Progenitor cell of endocrine pancreas (in vitro differentiated cells): ENCODE results near the gene BCAN. TPM values are rescaled to one million over a fixed set of nuclear protein-coding genes. Genes with fewer than 3 reads are reported as not detected.

Source experiments
- DNase-seq: peaks from one replicate; pipeline ENCODE4 v3.0.0; 2021; ENCODE audit warnings: low spot score; ENCODE audit not compliant: unreplicated experiment
- H3K27ac Mint-ChIP-seq: 2 replicates; pipeline ENCODE4 v1.8.0; 2021; ENCODE audit warnings: mild to moderate bottlenecking, moderate library complexity, mixed read lengths
- H3K27me3 Mint-ChIP-seq: 2 replicates; pipeline ENCODE4 v1.8.0; 2021; ENCODE audit warnings: mixed read lengths
- H3K36me3 Mint-ChIP-seq: 2 replicates; pipeline ENCODE4 v1.8.0; 2022; ENCODE audit warnings: mixed read lengths; ENCODE audit not compliant: insufficient read depth
- H3K4me1 Mint-ChIP-seq: 2 replicates; pipeline ENCODE4 v1.8.0; 2021; ENCODE audit warnings: low read depth, mixed read lengths
- H3K4me3 Mint-ChIP-seq: 2 replicates; pipeline ENCODE4 v1.8.0; 2021; ENCODE audit warnings: low read depth, mild to moderate bottlenecking, moderate library complexity, mixed read lengths
- H3K9me3 Mint-ChIP-seq: 2 replicates; pipeline ENCODE4 v1.8.0; 2021; ENCODE audit warnings: low read depth, mixed read lengths
- total RNA-seq: library from RNA; stranded (reverse); gene quantifications from 2 replicates; pipeline ENCODE4 v1.2.1, GENCODE V29; 2021
- TF ChIP-seq, protein P1 (sequence below): fragments of 200-600 bp; sonication (generic); IDR thresholded peaks from one replicate; pipeline ENCODE4 v1.5.0; 2021; ENCODE audit warnings: antibody characterized with exemption, mild to moderate bottlenecking; ENCODE audit not compliant: unreplicated experiment

Gene BCAN
- total RNA-seq, 1 donor from 2014 or later = not detected

GRCh38 chr1:156667610-156667967 lies 25.7 kb downstream of the BCAN start:
- H3K4me3 Mint-ChIP-seq = no peak overlapping the region
- H3K9me3 Mint-ChIP-seq = no peaks in the 10 kb centered on the region
- DNase-seq = no peak
- peaks cover 22% of the 10 kb centered on the region for H3K4me1 Mint-ChIP-seq
- H3K27ac Mint-ChIP-seq = no peak overlapping the region
- TF ChIP-seq, protein P1, sequence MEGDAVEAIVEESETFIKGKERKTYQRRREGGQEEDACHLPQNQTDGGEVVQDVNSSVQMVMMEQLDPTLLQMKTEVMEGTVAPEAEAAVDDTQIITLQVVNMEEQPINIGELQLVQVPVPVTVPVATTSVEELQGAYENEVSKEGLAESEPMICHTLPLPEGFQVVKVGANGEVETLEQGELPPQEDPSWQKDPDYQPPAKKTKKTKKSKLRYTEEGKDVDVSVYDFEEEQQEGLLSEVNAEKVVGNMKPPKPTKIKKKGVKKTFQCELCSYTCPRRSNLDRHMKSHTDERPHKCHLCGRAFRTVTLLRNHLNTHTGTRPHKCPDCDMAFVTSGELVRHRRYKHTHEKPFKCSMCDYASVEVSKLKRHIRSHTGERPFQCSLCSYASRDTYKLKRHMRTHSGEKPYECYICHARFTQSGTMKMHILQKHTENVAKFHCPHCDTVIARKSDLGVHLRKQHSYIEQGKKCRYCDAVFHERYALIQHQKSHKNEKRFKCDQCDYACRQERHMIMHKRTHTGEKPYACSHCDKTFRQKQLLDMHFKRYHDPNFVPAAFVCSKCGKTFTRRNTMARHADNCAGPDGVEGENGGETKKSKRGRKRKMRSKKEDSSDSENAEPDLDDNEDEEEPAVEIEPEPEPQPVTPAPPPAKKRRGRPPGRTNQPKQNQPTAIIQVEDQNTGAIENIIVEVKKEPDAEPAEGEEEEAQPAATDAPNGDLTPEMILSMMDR = no peak
- H3K27me3 Mint-ChIP-seq = peaks cover 29% of the 10 kb centered on the region
- peaks cover 5% of the 10 kb centered on the region for H3K36me3 Mint-ChIP-seq

- no peak for DNase-seq
Observed at GRCh38 chr1:156667968-156668709, 26.2 kb downstream of the BCAN start.

DNA sequence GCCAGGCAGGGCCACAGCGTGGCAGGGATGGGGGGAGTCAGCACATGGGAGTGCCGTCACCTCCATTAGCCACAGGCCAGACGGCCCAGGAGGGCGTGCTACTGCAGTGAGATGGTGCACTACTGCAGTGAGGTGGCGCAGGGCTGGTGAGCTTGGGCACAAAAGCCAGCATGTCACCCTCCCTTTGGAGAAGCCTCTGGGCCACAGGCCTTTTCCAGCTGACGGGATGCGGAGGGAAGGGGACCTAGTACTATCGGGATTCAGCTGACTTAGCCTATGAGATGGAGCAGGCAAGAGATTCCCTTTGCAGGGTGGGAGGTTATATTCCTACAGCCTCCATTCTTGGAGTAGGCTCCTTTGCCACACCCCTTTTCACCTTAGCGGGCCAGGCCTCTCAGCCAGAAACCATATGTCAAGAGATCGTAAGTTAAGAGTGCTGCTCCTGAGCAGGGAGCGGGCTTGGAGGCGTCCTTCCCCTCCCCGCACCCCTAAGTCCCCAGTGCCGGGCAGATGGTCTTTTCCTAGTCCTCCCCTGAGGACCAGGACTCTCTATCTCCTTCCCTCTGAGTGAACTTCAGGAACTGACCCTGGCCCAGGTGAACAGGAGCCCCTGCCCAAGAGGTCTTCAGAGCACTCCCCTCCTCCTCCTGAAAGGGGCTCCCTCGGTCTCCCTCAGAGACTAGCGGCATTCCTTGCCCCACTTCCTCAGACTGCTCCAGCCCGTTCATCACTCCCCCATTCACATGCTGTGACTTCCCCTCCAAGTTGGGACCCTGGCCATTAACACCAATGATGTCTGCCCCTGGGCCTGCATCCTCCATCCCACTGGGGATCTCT lies 27.1 kb downstream of the BCAN start:
- DNase-seq = no peak
- no peak overlapping the region for H3K4me3 Mint-ChIP-seq

More at GRCh38 chr1:156667968-156668709, 26.2 kb downstream of the BCAN start:
- TF ChIP-seq, protein P1 = no peak
- H3K4me1 Mint-ChIP-seq = peaks cover 20% of the 10 kb centered on the region
- H3K27me3 Mint-ChIP-seq = peaks cover 31% of the 10 kb centered on the region
- no peaks in the 10 kb centered on the region for H3K9me3 Mint-ChIP-seq
- peaks cover 5% of the 10 kb centered on the region for H3K36me3 Mint-ChIP-seq
- no peak overlapping the region for H3K4me3 Mint-ChIP-seq
- peak overlapping the region; percentile 77 for H3K27ac Mint-ChIP-seq

GRCh38 chr1:156669794-156670193 lies 27.9 kb downstream of the BCAN start:
- Mint-ChIP-seq H3K4me1 (peaks cover 21% of the 10 kb centered on the region), H3K27me3 (peaks cover 44% of the 10 kb centered on the region), H3K4me3 (no peak overlapping the region), H3K36me3 (peaks cover 5% of the 10 kb centered on the region), H3K27ac (no peak overlapping the region), H3K9me3 (no peaks in the 10 kb centered on the region)
- TF ChIP-seq, protein P1 = no peak
- no peak for DNase-seq

More for the DNA sequence above, 27.1 kb downstream of the BCAN start:
- H3K27ac Mint-ChIP-seq = no peak overlapping the region
- peaks cover 40% of the 10 kb centered on the region for H3K27me3 Mint-ChIP-seq
- H3K36me3 Mint-ChIP-seq = peaks cover 5% of the 10 kb centered on the region
- TF ChIP-seq, protein P1 = no peak
- H3K9me3 Mint-ChIP-seq = no peaks in the 10 kb centered on the region
- H3K4me1 Mint-ChIP-seq = peaks cover 22% of the 10 kb centered on the region

DNA sequence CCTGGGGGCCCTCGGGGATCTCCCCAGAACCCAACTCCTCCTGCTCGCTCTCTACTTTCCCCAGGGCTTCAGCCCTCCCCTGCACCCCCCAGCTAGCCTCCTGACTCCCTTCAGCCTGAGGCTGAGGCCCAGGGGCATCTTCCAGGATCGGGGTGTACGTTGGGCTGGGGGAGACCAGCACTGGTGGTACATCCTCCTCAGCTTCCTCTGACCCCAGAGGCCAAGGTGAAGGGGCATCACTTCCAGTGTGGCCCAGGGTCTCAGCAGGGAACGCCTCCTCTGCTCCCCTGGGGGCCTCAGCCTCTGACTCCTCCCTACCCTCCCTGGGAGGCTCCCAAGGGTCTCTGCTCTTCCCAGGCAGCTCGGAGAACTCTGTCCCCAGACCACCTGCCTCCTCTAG lies 28.4 kb downstream of the BCAN start:
- Mint-ChIP-seq H3K4me1 (peaks cover 17% of the 10 kb centered on the region), H3K27ac (no peak overlapping the region), H3K36me3 (peaks cover 6% of the 10 kb centered on the region), H3K9me3 (no peaks in the 10 kb centered on the region), H3K4me3 (no peak overlapping the region), H3K27me3 (peaks cover 50% of the 10 kb centered on the region)
- no peak for DNase-seq
- TF ChIP-seq, protein P1 = no peak
